Measurements from ENCODE around the gene ESRRA. TPM values are rescaled to one million over a fixed set of nuclear protein-coding genes. Genes with fewer than 3 reads are reported as not detected.

ESRRA gene
- polyA plus RNA-seq, 1 experiment: 5.5 TPM

DNA sequence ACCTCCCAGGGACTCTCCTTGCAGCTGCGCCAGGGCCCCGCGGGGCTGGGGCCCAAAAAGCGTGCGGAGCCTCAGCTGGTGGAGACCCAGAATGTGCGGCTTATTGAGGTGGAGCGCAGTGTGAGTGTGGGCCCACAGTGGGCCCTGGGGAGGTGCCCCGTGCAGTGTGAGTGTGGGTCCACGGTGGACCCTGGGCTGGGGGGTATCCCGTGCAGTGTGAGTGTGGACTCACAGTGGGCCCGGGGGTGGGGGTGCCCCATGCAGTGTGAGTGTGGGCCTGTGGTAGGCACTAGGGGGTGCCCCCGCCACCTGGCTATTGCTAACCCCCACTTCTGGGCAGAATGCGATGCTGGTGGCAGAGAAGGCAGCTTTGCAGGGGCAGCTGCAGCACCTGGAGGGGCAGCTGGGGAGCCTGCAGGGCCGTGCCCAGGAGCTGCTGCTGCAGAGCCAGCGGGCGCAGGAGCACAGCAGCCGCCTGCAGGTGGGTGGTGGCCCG lies 45.9 kb downstream of the ESRRA start:
- Histone ChIP-seq H3K4me3 (ENCODE audit: low read depth, low read length) (no peak overlapping the region), H3K27ac (ENCODE audit: low read depth, low read length) (no peak overlapping the region), H3K9me3 (ENCODE audit: control insufficient read depth, insufficient read depth, low read length) (no peaks in the 10 kb centered on the region), H3K27me3 (ENCODE audit: control insufficient read depth, insufficient read depth, low read length) (no peaks in the 10 kb centered on the region)
- DNase-seq (ENCODE audit: low read depth, low spot score): no peak
- CTCF ChIA-PET: no interaction called here
- TF ChIP-seq, protein P1, sequence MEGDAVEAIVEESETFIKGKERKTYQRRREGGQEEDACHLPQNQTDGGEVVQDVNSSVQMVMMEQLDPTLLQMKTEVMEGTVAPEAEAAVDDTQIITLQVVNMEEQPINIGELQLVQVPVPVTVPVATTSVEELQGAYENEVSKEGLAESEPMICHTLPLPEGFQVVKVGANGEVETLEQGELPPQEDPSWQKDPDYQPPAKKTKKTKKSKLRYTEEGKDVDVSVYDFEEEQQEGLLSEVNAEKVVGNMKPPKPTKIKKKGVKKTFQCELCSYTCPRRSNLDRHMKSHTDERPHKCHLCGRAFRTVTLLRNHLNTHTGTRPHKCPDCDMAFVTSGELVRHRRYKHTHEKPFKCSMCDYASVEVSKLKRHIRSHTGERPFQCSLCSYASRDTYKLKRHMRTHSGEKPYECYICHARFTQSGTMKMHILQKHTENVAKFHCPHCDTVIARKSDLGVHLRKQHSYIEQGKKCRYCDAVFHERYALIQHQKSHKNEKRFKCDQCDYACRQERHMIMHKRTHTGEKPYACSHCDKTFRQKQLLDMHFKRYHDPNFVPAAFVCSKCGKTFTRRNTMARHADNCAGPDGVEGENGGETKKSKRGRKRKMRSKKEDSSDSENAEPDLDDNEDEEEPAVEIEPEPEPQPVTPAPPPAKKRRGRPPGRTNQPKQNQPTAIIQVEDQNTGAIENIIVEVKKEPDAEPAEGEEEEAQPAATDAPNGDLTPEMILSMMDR (IDR thresholded peaks at IDR 0.05; ENCODE audit: low read depth, low read length): no peak
- POLR2A ChIA-PET: interaction anchor here (1.3 kb wide), 1 partner anchor 9 kb away, joined by 6 read pairs; no protein-coding TSS in a partner anchor

GRCh38 chr11:64352099-64352994 lies 47.0 kb downstream of the ESRRA start:
- Histone ChIP-seq H3K27me3 (ENCODE audit: control insufficient read depth, insufficient read depth, low read length) (no peaks in the 10 kb centered on the region), H3K4me3 (ENCODE audit: low read depth, low read length) (no peak overlapping the region), H3K9me3 (ENCODE audit: control insufficient read depth, insufficient read depth, low read length) (no peaks in the 10 kb centered on the region), H3K27ac (ENCODE audit: low read depth, low read length) (no peak overlapping the region)
- no peak for DNase-seq (ENCODE audit: low read depth, low spot score)
- TF ChIP-seq, protein P1 (IDR thresholded peaks at IDR 0.05; ENCODE audit: low read depth, low read length): no peak
- ChIA-PET CTCF (interaction anchor here (1.4 to 5.8 kb wide), 2 partner anchors 10 to 100 kb away, joined by 3 to 86 read pairs; partner anchors contain the start of gene CCDC88B), POLR2A (interaction anchor here (0.7 to 1.3 kb wide), 2 partner anchors 10 to 35 kb away, joined by 4 to 5 read pairs; partner anchors contain the start of genes PRDX5 and TRMT112)

- TF ChIP-seq, protein P1 (IDR thresholded peaks at IDR 0.05; ENCODE audit: low read depth, low read length): no peak
- ChIA-PET CTCF (interaction anchor here (1.0 to 5.8 kb wide), 4 partner anchors 11 to 168 kb away, joined by 3 to 86 read pairs (median 6); partner anchors contain the start of gene CCDC88B), POLR2A (interaction anchor here (0.5 to 1.3 kb wide), 2 partner anchors 35 to 608 kb away, joined by 4 to 5 read pairs; partner anchors contain the start of genes PRDX5 and TRMT112)
- no peak for DNase-seq (ENCODE audit: low read depth, low spot score)
- Histone ChIP-seq H3K27me3 (ENCODE audit: control insufficient read depth, insufficient read depth, low read length) (no peaks in the 10 kb centered on the region), H3K27ac (ENCODE audit: low read depth, low read length) (no peak overlapping the region), H3K9me3 (ENCODE audit: control insufficient read depth, insufficient read depth, low read length) (no peaks in the 10 kb centered on the region), H3K4me3 (ENCODE audit: low read depth, low read length) (no peak overlapping the region)
These were observed 47.8 kb downstream of the ESRRA start for GRCh38 chr11:64352995-64353714.

DNA sequence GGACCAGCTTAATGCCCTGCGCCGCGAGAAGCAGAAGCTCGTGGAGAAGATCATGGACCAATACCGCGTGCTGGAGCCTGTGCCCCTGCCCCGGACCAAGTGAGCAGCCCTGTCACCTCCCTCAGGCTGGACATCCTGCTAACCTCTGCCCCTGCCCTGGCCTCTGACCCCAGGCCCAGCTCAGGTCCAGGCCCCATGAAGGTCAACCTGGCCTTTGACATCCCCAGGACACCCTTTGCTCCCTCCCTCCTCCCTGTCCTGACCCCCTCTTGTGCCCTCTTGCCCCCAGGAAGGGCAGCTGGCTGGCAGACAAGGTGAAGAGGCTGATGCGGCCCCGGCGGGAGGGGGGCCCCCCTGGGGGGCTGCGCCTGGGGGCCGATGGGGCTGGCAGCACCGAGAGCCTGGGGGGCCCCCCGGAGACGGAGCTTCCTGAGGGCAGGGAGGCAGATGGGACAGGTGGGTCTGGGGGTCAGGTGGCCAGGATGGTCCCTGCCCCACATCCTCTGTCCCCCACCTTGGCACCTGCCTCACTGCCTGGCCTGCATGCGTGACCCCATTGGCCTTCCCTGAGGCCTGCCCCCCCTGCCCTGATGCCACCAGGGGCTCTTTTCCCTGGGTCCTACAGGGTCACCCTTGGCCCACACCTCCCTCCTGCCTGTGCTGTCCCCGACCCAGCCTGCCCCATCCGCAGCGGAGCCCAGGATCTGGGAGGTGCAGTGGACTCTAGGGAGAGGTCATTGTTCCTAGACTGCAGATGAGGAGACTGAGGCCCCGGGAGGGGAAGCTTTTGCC lies 48.6 kb downstream of the ESRRA start:
- CTCF ChIA-PET: interaction anchor here (0.8 to 5.8 kb wide), 20 partner anchors 8 to 687 kb away, joined by 3 to 86 read pairs (median 10); partner anchors contain the start of genes CCDC88B, PRDX5, SAC3D1 and TRMT112
- TF ChIP-seq, protein P1 (IDR thresholded peaks at IDR 0.05; ENCODE audit: low read depth, low read length): no peak
- Histone ChIP-seq H3K27me3 (ENCODE audit: control insufficient read depth, insufficient read depth, low read length) (no peaks in the 10 kb centered on the region), H3K27ac (ENCODE audit: low read depth, low read length) (no peak overlapping the region), H3K9me3 (ENCODE audit: control insufficient read depth, insufficient read depth, low read length) (no peaks in the 10 kb centered on the region), H3K4me3 (ENCODE audit: low read depth, low read length) (no peak overlapping the region)
- POLR2A ChIA-PET: interaction anchor here (0.5 kb wide), 1 partner anchor 607 kb away, joined by 5 read pairs; no protein-coding TSS in a partner anchor
- DNase-seq (ENCODE audit: low read depth, low spot score): no peak

All from AG04450 (cell line).